ENCODE data around the gene CYSTM1.

DNA sequence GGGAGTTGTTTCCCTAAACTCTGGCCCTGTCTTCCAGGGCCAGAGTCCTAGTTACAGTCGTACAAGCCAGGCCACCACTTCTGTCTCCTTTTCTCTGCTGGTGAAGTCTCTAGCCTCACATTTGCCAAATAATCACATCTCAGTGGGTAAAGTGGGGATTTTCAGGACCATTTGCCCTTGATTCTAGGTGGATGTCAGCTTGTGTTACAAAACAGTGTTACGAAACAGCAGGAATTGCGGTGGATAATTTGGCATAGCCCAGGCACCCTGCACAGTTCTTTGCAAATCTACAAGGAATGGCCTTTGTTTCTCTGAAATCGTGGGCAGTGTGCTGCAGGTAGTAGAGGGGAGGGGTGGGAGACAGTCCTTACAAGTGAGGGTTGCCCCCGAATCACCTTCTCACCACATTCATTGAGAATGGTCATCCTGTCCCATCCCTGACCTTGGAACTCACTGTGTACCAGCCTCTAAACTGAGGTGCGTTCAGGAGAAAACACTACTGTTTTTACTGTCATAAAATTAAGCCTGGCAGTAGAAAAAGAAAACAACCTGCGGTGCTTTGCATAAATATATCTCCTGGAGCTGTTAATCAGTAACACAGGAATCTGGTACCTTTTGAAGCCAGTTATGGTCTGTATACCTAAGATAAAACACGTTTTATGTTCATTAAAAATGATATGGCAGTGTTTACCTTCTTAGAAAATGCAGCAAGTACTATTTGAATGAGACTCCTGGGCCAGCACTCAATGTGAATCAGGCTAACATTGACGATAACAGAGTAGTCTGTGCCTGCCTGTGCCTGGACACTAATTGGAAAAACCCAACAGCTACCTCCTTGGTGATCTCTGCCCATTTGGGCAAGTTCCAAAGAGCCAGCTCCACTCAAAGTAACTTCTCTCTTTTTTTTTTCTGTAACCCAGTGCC is 44.3 kb downstream of the CYSTM1 start:
- TF ChIP-seq POLR2A (IDR thresholded peaks at IDR 0.05): no peak
- no peak for TF ChIP-seq CTCF (IDR thresholded peaks at IDR 0.05 in 8 of 11, conservative IDR thresholded peaks at IDR 0.05 in 3 of 11)
